Heart right ventricle (tissue), 16 donors: Measurements from ENCODE around the gene CHST2. TPM values are rescaled to one million over a fixed set of nuclear protein-coding genes. Genes with fewer than 3 reads are reported as not detected.

Experiments used
- ATAC-seq, 8 donors: fragments of 200-7000 bp; cut with Tn5 transposase; one replicate each; pipeline ENCODE4 v1.9.1; 2020; ENCODE audit warnings: mild to moderate bottlenecking in 8 of 8, moderate library complexity in 8 of 8, moderate number of reproducible peaks in 1 of 8
- DNase-seq, 2 donors: peaks; one replicate each; pipeline ENCODE4 v3.0.0-alpha.2; 2020
- H3K27ac ChIP-seq, 10 donors: fragments of 200-600 bp; sonication (generic) in 2 of 10; one replicate each; pipeline versions ENCODE4 v1.5.0 to v1.8.0; 2020 to 2022; ENCODE audit warnings: mild to moderate bottlenecking in 3 of 10
- H3K27me3 ChIP-seq, 7 donors: fragments of 200-600 bp; one replicate each; pipeline ENCODE4 v1.8.0; 2021 to 2022; ENCODE audit warnings: mild to moderate bottlenecking in 2 of 7
- H3K36me3 ChIP-seq, 9 donors: fragments of 200-600 bp; sonication (generic) in 1 of 9; one replicate each; pipeline versions ENCODE4 v1.5.0 to v1.8.0; 2020 to 2022; ENCODE audit warnings: mild to moderate bottlenecking in 2 of 9
- H3K4me1 ChIP-seq, 9 donors: fragments of 200-600 bp; sonication (generic) in 1 of 9; one replicate each; pipeline versions ENCODE4 v1.5.0 to v1.8.0; 2020 to 2022; ENCODE audit warnings: mild to moderate bottlenecking in 4 of 9
- H3K4me3 ChIP-seq, 10 donors: fragments of 200-600 bp; sonication (generic) in 2 of 10; one replicate each; pipeline versions ENCODE4 v1.5.0 to v1.8.0; 2020 to 2022; ENCODE audit warnings: mild to moderate bottlenecking in 7 of 10, moderate library complexity in 2 of 10
- H3K9me3 ChIP-seq, 11 donors: fragments of 200-600 bp in 10 of 11; sonication (generic) in 2 of 11; one replicate each; pipeline versions ENCODE4 v1.5.0 to v1.8.0; 2013 to 2022; ENCODE audit warnings: mild to moderate bottlenecking in 2 of 11, control low read depth in 1 of 11, moderate library complexity in 1 of 11
- CTCF ChIP-seq, 9 donors: fragments of 200-600 bp; sonication (generic) in 2 of 9; IDR thresholded peaks; one replicate each; pipeline versions ENCODE4 v1.5.0 to v1.8.0; 2021 to 2022; ENCODE audit warnings: antibody characterized with exemption in 9 of 9, mild to moderate bottlenecking in 5 of 9, moderate library complexity in 1 of 9
- WGBS, 2 donors: extraction: QIAGEN DNeasy Blood & Tissue Kit; methylation state at CpG; one replicate each; pipeline ENCODE4 v1.1.7; 2013; ENCODE audit warnings: inconsistent platforms in 1 of 2; 5-methylcytosine and 5-hydroxymethylcytosine counted together
- intact Hi-C, 10 donors: fragments of 100-400 bp; cut with DNase I; formaldehyde crosslinking; loops; one replicate each; pipeline versions ENCODE4 v1.11.1 to v1.14.2; 2022
- polyA plus RNA-seq, 2 donors: library from polyadenylated mRNA; stranded (reverse); fragments of 200-250 nt; gene quantifications; one replicate each; pipeline ENCODE4 v1.2.3, GENCODE V29; 2013
- total RNA-seq, 10 donors: library from RNA; stranded (reverse); fragmentation: NEBNext Ultra II Directional in 3 of 10; extraction: Animal tissue kit (Norgen Biotek cat#: 25700) in 3 of 10; gene quantifications; one replicate each; pipeline versions ENCODE4 v1.2.1 to v1.2.4, GENCODE V29; 2021 to 2023
- donor health status: Arrhythmogenic right ventricular cardiomyopathy.
- donor health status: ischemic (EF 13 %, LVEDD 7.1; RV severe dilation, severe dysfunction).
- donor health status: healthy with polysubstance abuse.
- donor health status: DM: no; HTN: yes; CAD: no.
- donor health status: DM: no; HTN: no; CAD: no.
- donor health status: ischemic (EF 25% LVEDD 6.9; RV normal size, moderate dysfunction).
- donor health status: ischemic (EF 25% LVEDD 5.7; RV mildly dilated, moderate dysfunction).
- donor health status: healthy.
- donor health status: DM: yes; HTN: yes; CAD: no.
- donor health status: Ischemic cardiomyopathy.
- donor health status: ischemic (EF 35%, LVEDD 5.7; RV mildly dilated, moderate dysfunction).
- donor health status: nonischemic (EF 11% LVEDD 7.7; RV severe dilation, severe dysfunction).
- donor health status: DM: yes; HTN: yes; CAD: no.
- donor health status: PGD.
- donor health status: ischemic (EF 29% LVEDD 5.4; RV normal size, mild dysfunction).
- donor health status: nonischemic (EF 23%, LVEDD 6.1; RV moderate dilation, normal function).

Gene CHST2
- total and polyA plus RNA-seq, 12 donors = 0.44 to 7.0 (median 1.7) TPM

- Histone ChIP-seq H3K4me3 (no peak overlapping the region), H3K36me3 (no peaks in the 10 kb centered on the region), H3K9me3 (peaks cover 0 to 12% (median 0%) of the 10 kb centered on the region in 11 donors), H3K4me1 (peaks cover 0 to 18% (median 9%) of the 10 kb centered on the region in 9 donors), H3K27me3 (no peaks in the 10 kb centered on the region), H3K27ac (no peak overlapping the region)
- WGBS, 2 donors = 89 to 93% methylated on average over 17 of the region's 17 CpGs
- intact Hi-C loops = loop anchor here in 1 of 10 donors (10.0 kb wide), 1 partner anchor 182 kb away; no protein-coding TSS in a partner anchor
- DNase-seq (no peak), ATAC-seq (no peak)
- TF ChIP-seq CTCF (IDR thresholded peaks at IDR 0.05) = no peak
Observed at GRCh38 chr3:143142354-143142753, 22.8 kb downstream of the CHST2 start.

DNA sequence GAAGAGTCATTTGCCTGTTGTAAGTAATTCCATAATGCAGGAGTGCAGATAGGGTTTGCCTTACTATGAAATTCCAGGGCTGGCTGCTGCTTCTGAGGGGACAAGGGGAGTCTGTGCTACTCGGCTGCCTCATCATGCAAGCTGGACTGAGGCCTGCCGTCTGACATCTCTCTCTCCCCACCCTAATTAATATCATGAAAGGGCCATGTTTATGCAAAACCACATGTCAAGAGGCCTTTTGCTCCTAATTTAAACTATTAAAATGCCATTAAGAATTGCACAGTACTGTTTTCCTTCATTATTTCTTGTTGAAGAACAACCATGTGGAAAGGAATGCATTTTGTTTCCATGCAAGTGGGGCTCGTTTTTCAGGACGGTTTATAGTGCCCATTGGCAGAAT lies 26.3 kb downstream of the CHST2 start:
- Histone ChIP-seq H3K4me1 (peaks cover 0 to 7% (median 0%) of the 10 kb centered on the region in 9 donors), H3K9me3 (peaks cover 0 to 12% (median 0%) of the 10 kb centered on the region in 11 donors), H3K27me3 (no peaks in the 10 kb centered on the region), H3K4me3 (no peak overlapping the region), H3K36me3 (no peaks in the 10 kb centered on the region), H3K27ac (no peak overlapping the region)
- DNase-seq (no peak), ATAC-seq (no peak)
- WGBS, 2 donors = 77 to 79% methylated on average over 4 of the region's 4 CpGs
- intact Hi-C loops = loop anchor here in 1 of 10 donors (10.0 kb wide), 1 partner anchor 179 kb away; no protein-coding TSS in a partner anchor
- no peak for TF ChIP-seq CTCF (IDR thresholded peaks at IDR 0.05)

DNA sequence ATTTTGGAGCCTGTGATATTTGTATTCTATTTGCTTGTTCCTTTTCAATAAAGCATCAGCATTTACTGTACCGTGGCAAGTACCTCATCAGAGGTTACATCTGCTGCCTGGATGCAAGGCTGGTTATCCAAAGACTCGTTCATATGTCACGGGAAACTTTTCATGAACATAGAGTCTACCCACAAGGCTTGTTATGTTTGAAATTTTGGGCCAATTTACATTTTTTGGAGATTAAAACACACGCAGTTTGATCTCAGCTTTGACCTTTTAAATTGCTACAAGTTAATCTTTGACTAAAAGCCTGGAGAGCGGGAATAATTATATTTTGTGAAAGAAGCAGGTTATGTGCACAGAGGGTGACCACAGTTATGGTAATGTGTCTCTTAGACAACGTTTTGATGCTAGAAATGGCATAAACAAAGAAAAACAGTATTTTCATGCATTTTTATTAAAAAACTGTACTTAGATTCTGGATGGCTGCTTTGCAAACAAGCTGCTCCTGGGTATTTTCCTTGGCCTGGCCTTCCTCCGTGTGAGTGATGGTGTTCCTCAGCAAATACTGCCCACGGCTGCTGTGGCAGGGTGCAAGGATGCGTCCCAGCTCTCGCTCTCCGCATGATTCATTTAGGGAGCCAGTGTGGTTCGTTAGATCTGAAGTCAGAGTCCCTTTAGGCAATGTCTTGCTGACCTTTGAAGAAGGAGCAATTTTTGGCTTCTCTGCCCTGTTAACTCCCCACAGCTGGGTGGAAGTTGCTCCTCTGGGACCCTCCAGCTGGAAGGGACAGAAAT lies 27.1 kb downstream of the CHST2 start:
- ATAC-seq = no peak
- intact Hi-C loops = loop anchor here in 1 of 10 donors (10.0 kb wide), 1 partner anchor 178 kb away; no protein-coding TSS in a partner anchor
- H3K27me3 ChIP-seq = no peaks in the 10 kb centered on the region
- H3K4me1 ChIP-seq = peaks cover 0 to 15% (median 4%) of the 10 kb centered on the region in 9 donors
- H3K4me3 ChIP-seq = no peak overlapping the region
- WGBS, 2 donors = 80 to 82% methylated on average over 12 of the region's 12 CpGs
- no peak for DNase-seq
- no peak overlapping the region for H3K27ac ChIP-seq
- no peak for TF ChIP-seq CTCF (IDR thresholded peaks at IDR 0.05)
- H3K36me3 ChIP-seq = no peaks in the 10 kb centered on the region
- H3K9me3 ChIP-seq = peaks cover 0 to 6% (median 0%) of the 10 kb centered on the region in 11 donors

- H3K4me1 ChIP-seq = peaks cover 0 to 18% (median 5%) of the 10 kb centered on the region in 9 donors
- no peaks in the 10 kb centered on the region for H3K27me3 ChIP-seq
- no peaks in the 10 kb centered on the region for H3K9me3 ChIP-seq
- H3K4me3 ChIP-seq = no peak overlapping the region
- intact Hi-C loops = loop anchor here in 1 of 10 donors (10.0 kb wide), 1 partner anchor 177 kb away; no protein-coding TSS in a partner anchor
- ATAC-seq (no peak), DNase-seq (no peak)
- WGBS, 2 donors = 68 to 75% methylated on average over 2 of the region's 2 CpGs
- TF ChIP-seq CTCF (IDR thresholded peaks at IDR 0.05) = no peak
- no peak overlapping the region for H3K27ac ChIP-seq
- no peaks in the 10 kb centered on the region for H3K36me3 ChIP-seq
Observed at GRCh38 chr3:143147707-143148106, 28.1 kb downstream of the CHST2 start.
